Lower leg skin (tissue), 4 donors: ENCODE measurements around the gene FOS. TPM values are rescaled to one million over a fixed set of nuclear protein-coding genes. Genes with fewer than 3 reads are reported as not detected.
"Not testable (repeated sequence)": the region's sequence is repeated elsewhere in the genome, so short reads cannot be mapped to it uniquely, and the experiment has no call there.

ENCODE experiments used
- DNase-seq, 2 donors: peaks; one replicate each; pipeline ENCODE4 v3.0.0-alpha.2; 2019; ENCODE audit warnings: low spot score in 2 of 2
- H3K4me3 ChIP-seq: fragments of 200-600 bp; sonication (generic); 2 replicates; pipeline ENCODE4 v1.5.1; 2017; ENCODE audit warnings: mild to moderate bottlenecking, low read depth; ENCODE audit not compliant: poor library complexity, severe bottlenecking
- CTCF ChIP-seq, 3 donors: fragments of 450-650 bp; IDR thresholded peaks; one replicate each; pipeline ENCODE4 v1.5.1; 2016; ENCODE audit warnings: antibody characterized with exemption in 3 of 3, mild to moderate bottlenecking in 3 of 3, moderate library complexity in 2 of 3
- POLR2A ChIP-seq, 2 donors: fragments of 450-650 bp; IDR thresholded peaks; one replicate each; pipeline ENCODE4 v1.6.1; 2016 to 2017; ENCODE audit warnings: antibody characterized with exemption in 2 of 2, mild to moderate bottlenecking in 1 of 2, moderate library complexity in 1 of 2
- WGBS, 2 donors: methylation state at CpG; one replicate each; pipeline ENCODE4 v1.1.5; 2018; 5-methylcytosine and 5-hydroxymethylcytosine counted together
- intact Hi-C: fragments of 100-400 bp; cut with DNase I; formaldehyde crosslinking; loops from one replicate; pipeline ENCODE4 v1.15.0; 2023; ENCODE audit warnings: low total_unique reads
- total RNA-seq, 4 donors: library from RNA; depleted of rRNA; stranded (reverse); fragments of >200 nt; gene quantifications; one replicate each; pipeline ENCODE4 v1.1.0, GENCODE V29; 2016

Gene FOS
- total RNA-seq, 4 donors from 2014 or later, result 154 to 448 (median 330) TPM

DNA sequence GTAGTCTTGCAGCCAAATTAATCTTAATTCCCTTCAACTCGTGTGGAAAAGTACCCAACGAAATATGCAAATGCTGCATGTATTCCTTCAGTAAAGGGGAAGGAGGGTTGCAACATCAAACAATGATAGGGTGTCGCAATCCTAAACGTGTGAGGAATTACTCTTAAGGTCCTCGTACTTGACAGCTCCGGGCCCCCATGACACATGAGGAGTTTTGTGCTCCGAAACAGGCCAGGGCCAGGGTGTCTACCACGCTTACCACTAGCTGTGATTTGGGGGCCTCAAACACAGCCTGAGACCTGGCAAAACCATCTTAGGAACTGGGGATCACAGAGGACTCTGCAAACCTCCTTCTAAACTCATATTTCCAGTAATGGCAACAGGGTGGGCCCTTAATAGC lies 20.4 kb downstream of the FOS start:
- no peak for TF ChIP-seq POLR2A (IDR thresholded peaks at IDR 0.05)
- no peak for TF ChIP-seq CTCF (IDR thresholded peaks at IDR 0.05)
- no peak overlapping the region for H3K4me3 ChIP-seq
- WGBS, 2 donors, result 29 to 33% methylated on average over 8 of the region's 8 CpGs
- intact Hi-C loops, result loop anchor here (10.0 kb wide), 1 partner anchor 64 kb away; no protein-coding TSS in a partner anchor
- DNase-seq, result peak; percentile 90 to 92

DNA sequence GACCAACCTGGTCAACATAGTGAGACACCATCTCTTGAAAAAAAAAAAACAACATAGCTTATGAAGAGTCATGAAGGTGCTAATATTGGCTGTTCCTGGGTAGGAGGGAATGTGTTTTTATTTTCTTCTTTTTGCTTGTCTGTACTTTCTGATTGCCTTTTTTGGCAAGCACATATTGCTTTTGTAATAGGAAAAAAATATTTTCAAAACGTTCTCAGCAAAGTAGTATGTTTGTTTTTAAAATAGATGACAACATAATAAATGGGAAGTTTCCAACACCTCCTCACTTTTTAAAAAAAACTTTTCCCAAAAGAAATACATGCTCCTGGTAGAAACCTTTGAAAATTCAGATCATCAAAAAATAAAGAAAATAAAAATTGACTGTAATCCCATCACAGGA lies 20.9 kb downstream of the FOS start:
- no peak for DNase-seq
- no peak overlapping the region for H3K4me3 ChIP-seq
- intact Hi-C loops, result loop anchor here (10.0 kb wide), 1 partner anchor 65 kb away; no protein-coding TSS in a partner anchor
- whole genome bisulfite sequencing, 2 donors, result 9% methylated on average over 1 of the region's 1 CpG
- TF ChIP-seq CTCF (IDR thresholded peaks at IDR 0.05), result no peak

DNA sequence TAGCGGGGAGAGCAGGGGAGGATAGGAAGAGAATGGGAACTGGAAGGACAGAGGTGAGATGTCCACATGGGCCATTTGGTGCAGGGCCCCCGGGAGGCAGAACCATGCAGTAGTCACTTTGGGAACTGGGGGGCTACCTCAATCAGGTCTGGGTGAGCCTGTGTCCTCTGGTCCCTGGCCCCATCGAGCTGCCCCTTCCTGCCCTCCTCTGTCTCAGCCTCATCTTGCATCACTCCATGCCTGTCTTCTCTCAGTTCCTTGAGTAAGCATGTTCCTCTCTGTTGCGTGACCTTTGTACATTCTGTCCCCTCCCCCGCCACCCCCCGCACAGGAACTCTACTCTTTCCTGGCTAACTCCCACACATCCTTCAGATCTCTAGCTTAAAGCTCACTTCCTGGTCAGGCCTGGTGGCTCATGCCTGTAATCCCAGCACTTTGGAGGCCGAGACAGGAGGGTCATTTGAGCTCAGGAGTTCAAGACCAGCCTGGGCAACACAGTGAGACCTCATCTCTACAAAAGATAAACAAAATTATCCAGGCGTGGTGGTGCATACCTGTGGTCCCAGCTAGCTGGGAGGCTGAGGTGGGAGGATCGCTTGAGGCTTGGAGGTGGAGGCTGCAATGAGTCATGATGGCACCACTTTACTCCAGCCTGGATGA lies 23.2 kb downstream of the FOS start:
- WGBS, 2 donors, result 66 to 81% methylated on average over 9 of the region's 9 CpGs
- intact Hi-C loops, result loop anchor here (2.0 kb wide), 1 partner anchor 169 kb away; no protein-coding TSS in a partner anchor
- H3K4me3 ChIP-seq, result no peak overlapping the region
- peak; percentile 55 to 90 for DNase-seq
- no peak for TF ChIP-seq POLR2A (IDR thresholded peaks at IDR 0.05)
- no peak for TF ChIP-seq CTCF (IDR thresholded peaks at IDR 0.05)

- intact Hi-C loops, result loop anchor here (2.0 kb wide), 1 partner anchor 171 kb away; no protein-coding TSS in a partner anchor
- DNase-seq, result peak; percentile 76 to 94
- WGBS, 2 donors, result 21 to 22% methylated on average over 15 of the region's 15 CpGs
- no peak overlapping the region for H3K4me3 ChIP-seq
- no peak for TF ChIP-seq POLR2A (IDR thresholded peaks at IDR 0.05)
- peak in 1 of 3 donors; percentile 86 for TF ChIP-seq CTCF (IDR thresholded peaks at IDR 0.05)
Measured at GRCh38 chr14:75303381-75303789, 24.8 kb downstream of the FOS start.

- intact Hi-C loops, result loop anchor here (5.0 kb wide), 2 partner anchors 186 to 256 kb away; no protein-coding TSS in a partner anchor
- H3K4me3 ChIP-seq, DNase-seq: not testable (repeated sequence)
- 68 to 69% methylated on average over 4 of the region's 4 CpGs for WGBS, 2 donors
Measured at GRCh38 chr14:75306410-75306809, 27.8 kb downstream of the FOS start.

DNA sequence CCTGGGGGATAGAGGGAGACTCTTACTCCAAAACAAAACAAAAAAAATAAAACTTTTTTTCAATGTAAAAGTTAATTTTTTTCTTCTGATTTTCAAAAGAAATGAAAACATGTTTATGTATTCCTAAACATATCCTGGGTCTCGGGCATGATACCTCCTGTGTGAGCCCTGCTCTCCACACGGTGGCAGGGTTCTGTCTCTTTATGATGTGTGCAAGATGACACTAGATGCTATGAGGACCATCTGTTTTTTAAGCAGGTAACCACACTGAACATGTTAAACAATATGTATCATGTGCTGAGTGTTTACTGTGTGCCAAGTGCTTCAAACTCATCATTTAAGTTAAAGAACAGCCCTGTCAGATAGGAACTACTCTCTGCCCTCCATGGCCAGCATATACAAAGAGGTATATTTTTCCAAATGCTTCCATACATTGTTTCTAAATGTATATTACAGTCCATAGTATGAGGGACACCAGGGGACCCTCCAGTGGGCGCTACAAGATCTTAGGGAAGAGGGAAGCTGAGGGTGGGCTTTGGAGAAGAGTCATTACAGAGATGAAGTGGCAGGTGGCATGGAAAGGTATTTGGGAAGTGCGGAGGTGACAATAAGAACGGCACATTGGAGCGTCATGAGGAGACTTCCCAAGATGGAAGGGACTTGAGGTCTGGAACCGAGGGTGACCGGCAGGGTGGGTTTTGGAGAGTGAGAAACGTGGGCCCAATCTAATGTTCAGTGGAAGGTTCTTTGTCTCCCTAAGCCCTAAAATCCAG lies 28.5 kb downstream of the FOS start:
- 66 to 67% methylated on average over 9 of the region's 9 CpGs for WGBS, 2 donors
- H3K4me3 ChIP-seq, result no peak overlapping the region
- no peak for DNase-seq
- TF ChIP-seq CTCF (IDR thresholded peaks at IDR 0.05), result no peak
- TF ChIP-seq POLR2A (IDR thresholded peaks at IDR 0.05), result no peak
- intact Hi-C loops, result loop anchor here (5.0 kb wide), 2 partner anchors 185 to 255 kb away; no protein-coding TSS in a partner anchor
